KBM-7 (cell line): ENCODE results near the gene INSIG1.

Experiments used
- DNase-seq: peaks from one replicate; pipeline ENCODE4 v3.0.0-alpha.2; 2015
- in situ Hi-C: fragments of 300-500 bp; cut with MboI; formaldehyde crosslinking; loops from 2 replicates; pipeline ENCODE4 v1.14.3; 2020; ENCODE audit warnings: low sequenced_read_pairs, low pct_unique_long_range_greater_than_20kb, mixed read lengths

Gene INSIG1

DNA sequence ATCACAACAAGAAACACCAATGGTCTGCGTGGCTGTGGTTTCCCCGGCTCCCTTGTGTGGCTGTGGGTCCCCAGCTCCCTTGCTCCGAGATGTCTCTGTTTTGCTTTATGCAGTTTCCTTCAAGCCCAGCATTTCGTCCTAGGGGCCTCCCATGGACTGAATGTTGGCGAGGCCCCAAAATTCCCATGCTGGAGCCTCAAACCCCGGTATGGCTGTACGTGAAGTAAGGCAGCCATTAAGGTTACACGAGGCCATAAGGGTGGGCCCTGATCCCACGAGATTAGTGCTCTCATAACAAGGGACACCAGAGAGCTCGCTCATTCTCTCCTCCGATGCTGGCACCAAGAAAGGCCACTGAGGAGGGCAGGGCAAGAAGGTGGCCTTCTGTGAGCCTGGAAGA is 44.6 kb downstream of the INSIG1 start:
- in situ Hi-C loops, result no loop called here
- no peak for DNase-seq

DNA sequence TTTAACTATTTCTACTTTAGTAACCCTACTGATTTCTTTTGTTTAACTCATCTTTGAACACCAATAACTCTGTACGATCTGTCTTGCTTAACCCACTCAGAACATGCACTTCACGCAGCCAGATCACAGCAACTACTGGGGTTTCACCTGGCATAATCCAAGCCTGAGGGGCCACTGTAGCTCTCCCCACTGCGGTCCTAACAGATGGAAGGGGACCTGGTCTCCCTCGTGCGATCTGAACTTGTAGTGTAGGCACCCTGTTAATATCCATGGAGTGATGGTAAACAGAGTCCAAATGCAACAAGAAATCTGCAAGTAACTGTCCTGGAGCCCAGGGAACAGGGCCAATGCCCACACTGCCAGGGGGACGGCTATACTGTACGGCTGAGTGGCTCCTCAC is 45.5 kb downstream of the INSIG1 start:
- in situ Hi-C loops, result no loop called here

DNA sequence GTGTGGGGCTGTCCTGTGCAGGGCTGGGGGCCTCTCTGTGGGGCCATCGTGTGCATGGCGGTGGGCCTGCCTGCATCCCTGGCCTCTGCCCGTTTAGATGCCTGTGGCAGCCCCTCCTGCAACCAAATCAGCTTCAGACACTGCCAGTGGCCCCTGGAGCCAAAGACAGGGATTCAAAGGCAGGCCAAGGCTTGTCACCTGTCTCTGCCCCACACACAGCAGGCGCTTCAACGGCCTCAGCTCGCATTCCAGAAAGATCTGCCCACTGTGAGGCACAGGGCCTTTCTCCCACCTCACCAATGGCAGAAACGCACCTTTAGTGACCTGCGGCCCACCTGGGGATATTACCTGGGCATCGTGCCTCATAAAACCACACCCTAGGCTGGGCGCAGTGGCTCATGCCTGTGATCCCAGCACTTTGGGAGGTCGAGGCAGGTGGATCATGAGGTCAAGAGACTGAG is 46.0 kb downstream of the INSIG1 start:
- DNase-seq, result no peak
- in situ Hi-C loops, result no loop called here

More for the DNA sequence above, 45.5 kb downstream of the INSIG1 start:
- DNase-seq, result no peak

DNA sequence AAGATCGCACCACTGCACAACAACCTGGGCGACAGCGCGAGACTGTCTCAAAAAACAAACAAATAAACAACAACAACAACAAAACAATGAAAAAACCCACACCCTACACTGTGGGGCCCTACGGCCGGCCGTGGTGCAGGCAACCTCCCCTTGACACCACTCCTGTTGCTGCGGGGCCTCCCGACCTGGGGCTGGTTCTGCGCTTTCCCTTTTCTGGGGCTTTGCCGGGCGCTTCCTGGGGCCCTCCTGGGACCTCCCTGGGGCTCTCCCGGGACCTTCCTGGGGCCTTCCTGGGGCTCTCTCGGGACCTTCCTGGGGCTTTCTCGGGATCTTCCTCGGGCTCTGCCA is 46.6 kb downstream of the INSIG1 start:
- DNase-seq, result no peak
- in situ Hi-C loops, result no loop called here

DNA sequence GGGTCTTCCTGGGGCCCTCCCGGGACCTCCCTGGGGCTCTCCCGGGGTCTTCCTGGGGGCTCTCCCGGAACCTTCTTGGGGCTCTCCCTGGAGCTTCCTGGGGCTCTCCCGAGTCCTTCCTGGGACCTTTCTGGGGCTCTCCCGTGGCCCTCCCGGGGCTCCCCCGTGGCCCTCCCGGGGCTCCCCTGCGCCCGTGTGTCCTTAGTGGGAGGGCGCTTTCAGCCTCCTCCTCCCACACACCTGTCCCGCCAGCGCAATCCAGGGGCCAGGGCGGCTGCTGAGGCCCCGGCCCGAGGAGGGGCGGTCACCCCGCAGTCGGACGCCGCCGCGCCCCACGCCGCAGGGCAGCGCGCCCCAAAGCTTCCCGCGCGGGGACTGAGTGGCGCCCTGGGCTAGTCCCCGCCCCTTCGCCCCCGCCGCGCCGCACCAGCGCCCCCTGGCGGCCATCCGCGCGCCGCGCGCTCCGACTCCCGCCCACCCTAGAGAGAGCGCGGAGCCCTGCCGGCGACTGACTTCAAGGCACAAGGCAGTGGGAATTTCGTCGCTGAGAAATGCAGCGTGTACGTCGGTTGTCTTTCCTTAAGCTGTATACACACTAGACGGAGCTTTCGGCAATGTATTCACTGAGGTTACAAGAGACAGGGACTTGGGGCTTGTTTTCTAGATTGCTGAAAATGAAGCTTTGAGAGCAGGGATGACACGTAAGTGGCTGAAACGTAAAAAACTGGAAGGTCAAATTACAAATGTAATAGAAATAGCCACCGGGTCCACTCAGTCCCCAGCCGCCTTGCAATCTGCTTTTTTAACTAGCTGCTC is 47.1 kb downstream of the INSIG1 start:
- in situ Hi-C loops, result no loop called here
- peak; percentile 71 for DNase-seq

DNA sequence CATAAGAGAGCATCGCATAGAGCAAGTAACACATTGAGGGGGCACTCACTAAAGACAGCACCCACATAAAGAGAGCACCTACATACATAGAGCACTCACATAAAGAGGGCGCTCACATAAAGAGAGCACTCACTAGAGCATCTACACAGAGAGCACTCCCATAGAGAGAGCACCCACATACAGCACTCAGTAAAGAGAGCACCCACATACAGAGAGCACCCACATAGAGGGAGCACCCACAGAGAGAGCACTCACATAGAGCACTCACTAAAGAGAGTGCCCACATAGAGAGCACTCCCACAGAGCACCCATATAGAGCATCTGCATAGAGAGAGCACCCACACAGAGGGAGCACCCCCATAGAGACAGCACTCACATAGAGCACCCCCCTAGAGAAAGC is 47.8 kb downstream of the INSIG1 start:
- DNase-seq, result no peak
- in situ Hi-C loops, result no loop called here

DNA sequence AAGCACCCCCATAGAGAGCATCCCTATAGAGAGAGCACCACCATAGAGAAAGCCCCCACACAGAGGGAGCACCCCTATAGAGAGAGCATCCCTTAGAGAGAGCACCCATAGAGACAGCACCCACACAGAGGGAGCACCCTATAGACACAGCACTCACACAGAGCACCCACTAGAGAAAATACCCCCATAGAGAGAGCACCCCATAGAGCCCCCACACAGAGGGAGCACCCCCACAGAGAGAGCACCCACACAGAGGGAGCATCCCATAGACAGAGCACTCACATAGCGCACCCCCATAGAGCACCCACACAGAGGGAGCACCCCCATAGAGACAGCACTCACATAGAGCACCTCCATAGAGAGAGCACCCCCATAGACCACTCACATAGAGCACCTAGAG is 48.6 kb downstream of the INSIG1 start:
- in situ Hi-C loops, result no loop called here
- DNase-seq, result no peak

DNA sequence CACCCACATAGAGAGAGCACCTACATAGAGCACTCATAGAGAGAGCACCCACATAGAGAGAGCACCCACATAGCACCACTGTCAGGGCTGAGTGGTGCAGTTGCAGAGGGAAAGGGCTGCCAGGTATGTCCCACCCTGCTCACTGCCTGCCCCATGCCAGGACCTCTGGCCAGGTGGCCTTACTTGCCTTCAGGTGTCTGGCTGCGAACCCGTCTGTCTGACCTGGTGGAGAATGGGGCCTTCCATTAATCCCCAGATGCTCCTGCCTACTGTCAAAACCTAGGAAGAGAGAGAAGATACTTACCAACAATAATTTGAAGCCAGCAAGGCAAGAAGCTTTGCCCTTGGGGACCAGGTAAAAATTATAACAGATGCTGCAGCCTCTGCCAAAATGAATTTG is 51.1 kb downstream of the INSIG1 start:
- in situ Hi-C loops, result no loop called here
- DNase-seq, result no peak

DNA sequence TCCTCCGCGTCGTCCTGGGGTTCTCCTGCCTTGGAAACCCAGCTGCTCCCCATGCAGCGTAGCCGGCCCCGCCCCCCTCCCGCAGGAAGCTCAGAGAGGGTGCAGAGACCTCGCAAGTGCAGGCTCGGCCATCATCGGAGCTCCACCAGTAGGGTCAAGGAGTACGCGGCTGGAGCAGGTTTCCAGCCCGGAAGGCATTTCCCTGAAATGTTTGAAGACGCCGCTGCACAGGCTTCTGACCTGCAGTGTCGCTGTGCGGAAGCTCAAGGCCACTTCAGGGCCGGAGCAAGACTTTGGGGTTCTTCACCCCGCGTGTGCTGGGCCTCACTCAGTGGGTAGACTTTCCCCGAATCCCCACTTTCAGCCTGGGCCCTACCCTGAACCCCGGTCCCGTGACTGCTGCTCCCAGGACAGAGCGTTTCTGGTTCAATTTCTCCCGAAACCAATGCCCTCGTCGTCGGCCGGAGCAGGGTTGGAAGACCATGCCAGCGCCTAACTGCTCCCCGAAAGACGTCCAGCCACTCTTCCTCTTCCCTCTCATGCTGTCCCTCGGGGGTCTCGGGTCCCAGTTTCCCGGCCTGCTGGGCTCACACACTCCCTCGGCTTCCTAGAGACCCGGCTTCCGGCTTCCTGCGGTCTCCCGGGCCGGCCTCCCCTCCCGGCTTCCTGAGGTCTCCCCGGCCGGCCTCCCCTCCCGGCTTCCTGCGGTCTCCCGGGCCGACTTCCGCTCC is 52.1 kb downstream of the INSIG1 start:
- no peak for DNase-seq
- in situ Hi-C loops, result no loop called here

DNA sequence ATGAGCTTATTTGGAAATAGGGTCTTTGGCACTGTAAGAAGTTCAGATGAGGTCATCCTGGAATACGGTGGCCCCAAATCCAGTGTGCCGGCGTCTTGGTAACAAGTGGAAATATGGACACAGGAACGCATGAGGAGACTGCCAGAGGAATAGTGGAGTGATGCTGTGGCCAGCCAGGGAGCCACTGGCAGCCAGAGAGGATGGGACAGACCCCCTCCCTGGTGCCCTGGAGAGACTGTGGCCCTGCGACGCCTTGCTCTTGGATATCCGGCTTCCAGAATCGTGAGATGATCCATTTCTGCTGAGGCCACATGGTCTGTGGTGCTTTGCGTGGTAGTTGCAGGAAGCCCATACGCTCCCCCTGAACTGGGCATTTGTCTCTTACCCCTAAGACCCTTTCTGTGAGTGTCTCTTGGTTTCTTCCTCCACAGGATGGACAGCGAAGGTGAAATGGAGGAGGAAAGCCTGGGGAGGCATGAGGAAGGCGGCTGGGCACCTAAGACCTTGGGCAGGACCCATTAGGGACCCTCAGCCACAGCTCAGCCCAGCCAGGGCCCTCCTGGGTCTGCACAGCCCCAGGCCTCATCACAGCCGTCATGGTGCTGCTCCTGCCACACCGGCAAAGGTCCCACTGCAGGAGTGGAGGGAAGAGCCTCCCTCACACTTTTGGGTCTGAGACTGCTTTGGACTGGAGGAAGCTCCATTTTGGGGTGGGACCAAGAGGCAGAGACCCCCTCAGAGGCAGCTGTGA is 53.6 kb downstream of the INSIG1 start:
- no peak for DNase-seq
- in situ Hi-C loops, result no loop called here

DNA sequence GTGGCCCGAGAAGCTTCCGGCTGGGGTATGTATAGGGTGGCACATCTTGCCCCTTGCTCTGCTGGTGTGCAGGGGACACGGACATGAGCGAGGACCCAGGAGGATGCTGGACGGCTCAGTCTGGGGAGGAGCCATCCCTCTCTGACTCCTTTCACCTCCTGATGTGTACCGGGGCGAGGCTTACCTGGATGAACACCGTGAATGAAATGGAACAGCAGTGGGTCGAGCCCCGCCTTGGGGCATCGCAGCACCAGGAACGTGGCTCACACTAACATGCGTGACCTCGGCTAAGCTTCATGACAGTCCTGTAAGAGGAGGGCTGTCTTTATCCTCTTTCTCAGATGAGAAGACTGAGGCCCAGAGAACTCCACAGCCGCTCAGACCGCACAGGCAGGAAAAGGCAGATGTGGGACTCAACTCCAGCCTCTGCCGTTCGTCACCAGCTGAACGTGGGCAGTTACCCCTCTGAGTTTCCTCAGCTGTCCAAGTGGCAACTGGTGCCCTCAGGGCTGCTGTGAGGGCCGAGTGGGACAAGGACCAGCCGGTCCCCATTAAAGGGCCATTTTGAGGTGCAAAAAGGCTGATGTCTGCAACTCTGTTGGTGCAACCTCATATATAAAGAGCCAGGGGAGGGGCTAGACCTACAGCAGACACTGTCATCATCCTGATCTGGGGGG is 54.5 kb downstream of the INSIG1 start:
- no peak for DNase-seq
- in situ Hi-C loops, result no loop called here

DNA sequence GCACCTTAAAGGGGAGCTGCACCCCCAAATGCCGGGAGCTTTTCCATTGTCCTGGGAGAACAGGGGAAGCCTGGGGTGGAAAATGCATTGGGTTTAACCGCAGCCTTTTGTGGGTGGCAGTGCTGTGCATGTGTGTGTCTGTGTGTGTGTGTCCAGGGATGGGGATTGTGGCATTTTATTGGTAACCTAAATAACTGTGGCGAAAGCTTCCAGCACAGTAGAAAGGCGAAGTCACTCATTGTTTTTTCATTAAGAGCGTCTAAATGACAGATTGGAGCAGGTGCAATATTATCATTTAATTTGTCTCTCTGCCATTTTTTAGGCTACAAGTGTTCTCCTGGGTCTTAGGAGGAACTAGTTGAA is 55.1 kb downstream of the INSIG1 start:
- DNase-seq, result no peak
- in situ Hi-C loops, result no loop called here

DNA sequence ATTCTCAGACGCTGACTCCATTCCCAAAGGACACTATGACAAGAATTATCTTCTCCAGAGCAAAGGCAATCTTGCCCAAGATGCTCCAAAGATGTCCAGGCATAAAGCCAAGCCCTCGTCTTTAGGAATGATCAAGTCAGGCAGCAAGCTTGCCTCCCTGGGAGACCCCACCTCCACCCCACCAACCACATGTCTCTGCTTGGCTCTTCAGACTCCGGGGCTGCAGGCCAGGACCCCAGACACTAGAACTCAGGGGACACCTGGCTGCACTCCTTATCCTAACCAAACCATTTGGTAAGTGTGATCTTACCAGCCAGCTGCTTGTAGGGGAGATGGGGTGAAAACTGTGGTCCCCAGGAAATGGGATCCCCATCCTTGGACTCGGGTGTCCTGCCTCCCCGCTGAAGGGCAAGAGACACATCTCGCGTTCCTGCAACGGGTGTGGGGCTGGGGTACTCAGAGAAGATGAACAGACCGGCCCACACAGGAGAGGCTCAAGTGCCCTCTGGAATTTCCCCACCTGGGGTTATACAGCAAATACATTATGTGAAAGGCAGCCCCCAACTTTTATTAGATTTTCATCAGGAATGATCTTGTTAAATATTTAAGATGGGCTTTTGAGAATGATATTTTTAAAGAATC is 55.7 kb downstream of the INSIG1 start:
- no peak for DNase-seq
- in situ Hi-C loops, result no loop called here

DNA sequence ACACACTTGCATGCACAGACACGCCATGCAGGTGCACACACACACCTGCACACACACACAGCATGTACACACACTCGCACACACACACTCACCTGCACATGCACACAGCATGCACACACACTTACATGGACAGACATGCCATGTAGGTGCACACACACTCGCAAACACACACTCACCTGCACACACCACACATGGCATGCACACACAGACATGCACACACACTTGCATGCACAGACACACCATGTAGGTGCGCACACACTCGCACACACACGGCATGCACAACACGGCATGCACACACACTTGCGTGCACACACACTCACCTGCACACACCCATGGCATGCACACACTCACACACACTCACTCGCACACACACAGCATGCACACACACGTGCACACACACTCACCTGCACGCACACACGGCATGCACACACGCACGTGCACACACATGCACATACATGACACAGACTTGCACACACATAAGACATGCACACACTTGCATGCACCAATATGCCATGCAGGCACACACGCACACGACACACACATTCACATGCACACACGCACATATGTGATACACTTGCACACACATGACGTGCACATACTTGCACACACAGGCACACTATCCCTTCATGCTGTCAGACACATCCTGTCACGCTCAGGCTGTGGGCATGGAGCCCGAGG is 56.8 kb downstream of the INSIG1 start:
- no peak for DNase-seq
- in situ Hi-C loops, result no loop called here

DNA sequence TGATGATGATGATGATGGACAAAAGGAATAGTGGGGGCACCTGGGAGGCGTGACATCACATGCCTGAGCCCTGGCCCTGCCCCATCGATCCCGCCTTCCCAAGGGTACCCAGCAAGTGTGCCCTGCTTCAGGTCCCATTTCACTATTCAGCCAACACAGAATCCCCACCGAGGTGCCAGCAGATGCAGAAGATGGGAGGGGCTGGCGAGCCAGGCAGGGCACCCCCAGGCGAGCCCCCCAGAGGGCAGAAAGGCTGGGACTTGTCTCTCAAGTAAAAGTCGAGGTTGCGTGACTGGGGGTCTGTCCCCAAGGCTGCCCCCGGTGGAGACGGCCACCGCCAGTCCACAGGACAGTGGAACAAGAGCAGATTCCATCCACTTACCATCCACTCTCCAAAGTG is 57.5 kb downstream of the INSIG1 start:
- no peak for DNase-seq
- in situ Hi-C loops, result no loop called here

DNA sequence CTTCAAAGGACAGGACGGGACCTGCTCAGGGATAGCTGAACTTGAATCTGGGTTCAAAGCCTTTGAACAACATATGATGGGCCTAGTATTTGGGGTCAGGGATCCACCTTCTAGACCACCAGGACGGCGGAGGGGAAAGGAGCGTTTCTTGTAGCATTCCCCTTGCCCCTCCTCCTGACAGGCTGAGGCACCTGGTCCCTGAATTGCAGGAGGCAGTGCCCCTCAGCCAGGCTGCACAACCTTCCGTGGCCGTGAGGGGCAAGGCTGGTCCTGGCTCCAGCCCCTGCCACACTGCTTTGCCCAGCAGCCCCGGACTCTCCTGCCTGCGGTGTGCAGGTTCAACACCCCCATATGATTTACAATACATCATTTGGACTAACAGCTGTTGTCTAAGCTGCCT is 58.1 kb downstream of the INSIG1 start:
- DNase-seq, result no peak
- in situ Hi-C loops, result no loop called here

DNA sequence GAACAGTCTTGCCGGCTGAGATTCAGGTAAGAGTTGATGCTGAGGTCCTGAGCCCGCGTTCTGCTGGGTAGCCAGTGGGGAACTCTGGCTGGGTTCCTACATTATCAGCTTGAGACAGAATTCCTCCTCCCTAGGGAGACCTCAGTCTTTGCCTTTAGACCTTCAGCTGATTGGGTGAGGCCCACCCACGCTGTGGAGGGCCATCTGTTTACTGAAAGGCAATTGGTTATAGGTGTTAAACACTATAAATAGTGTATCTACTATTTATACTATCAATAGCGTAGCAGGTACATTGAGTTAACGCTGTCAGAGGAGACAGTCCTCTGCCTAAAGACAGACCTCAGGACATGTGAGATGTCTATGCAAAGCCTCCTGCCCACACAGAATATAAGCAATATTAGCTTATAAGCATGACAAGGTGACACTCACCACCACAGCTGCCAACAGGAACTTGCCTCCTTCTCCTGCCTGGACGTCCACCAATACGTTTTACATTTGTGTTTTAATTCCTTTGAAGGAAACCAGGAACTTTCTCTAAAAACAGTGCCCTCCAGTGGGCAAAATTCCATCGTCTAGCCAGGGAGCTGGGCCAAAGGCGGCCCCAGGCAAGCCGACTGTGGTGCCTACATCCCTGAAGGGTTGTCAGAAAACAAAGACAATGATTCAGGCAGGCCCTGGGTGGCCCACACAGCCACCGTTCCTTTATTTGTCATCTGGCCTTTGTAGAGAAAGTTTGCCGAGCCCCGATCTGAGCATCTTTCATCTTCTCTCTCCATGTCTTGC is 58.8 kb downstream of the INSIG1 start:
- in situ Hi-C loops, result no loop called here
- DNase-seq, result peak; percentile 60

DNA sequence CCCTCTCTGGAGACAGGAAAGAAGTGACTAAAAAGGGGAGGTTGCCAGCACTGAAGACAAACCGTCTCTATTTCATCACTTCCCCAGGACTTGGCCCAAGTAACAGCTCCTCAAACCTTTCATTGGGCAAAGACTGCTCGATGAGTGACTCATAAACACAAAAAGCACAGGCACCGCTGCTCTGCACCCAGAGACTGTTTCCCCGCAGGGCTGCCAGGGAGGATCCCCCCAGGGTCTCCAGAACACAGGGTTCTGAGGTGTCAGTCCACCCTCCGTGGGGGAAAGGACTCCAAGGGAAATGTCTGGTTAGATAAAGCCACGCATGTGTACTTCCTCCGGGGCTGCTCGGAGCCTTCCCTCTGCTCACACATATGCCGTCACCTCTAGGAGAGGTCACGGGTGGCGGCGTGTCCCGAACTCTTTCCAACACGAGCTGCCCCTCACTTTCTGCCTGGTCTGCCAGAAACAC is 59.9 kb downstream of the INSIG1 start:
- in situ Hi-C loops, result no loop called here
- peak; percentile 40 for DNase-seq
